ENCODE measurements around the gene GALNT17.

GRCh38 chr7:71691538-71691937, 559.6 kb downstream of the GALNT17 start:
- TF ChIP-seq POLR2AphosphoS5 (IDR thresholded peaks at IDR 0.05; ENCODE audit: borderline replicate concordance, low read depth, low read length) (no peak), FOXP2 (optimal IDR thresholded peaks at IDR 0.05; ENCODE audit: control extremely low read depth, extremely low read length, insufficient read depth) (no peak)
